Fibroblast of skin of back (primary cell): Measurements from ENCODE around the gene GTF2IRD1.
"Not testable (repeated sequence)": the region's sequence is repeated elsewhere in the genome, so short reads cannot be mapped to it uniquely, and the experiment has no call there.

Experiments used
- DNase-seq: peaks from one replicate; pipeline ENCODE4 v3.0.0-alpha.2; 2013

Gene GTF2IRD1

DNA sequence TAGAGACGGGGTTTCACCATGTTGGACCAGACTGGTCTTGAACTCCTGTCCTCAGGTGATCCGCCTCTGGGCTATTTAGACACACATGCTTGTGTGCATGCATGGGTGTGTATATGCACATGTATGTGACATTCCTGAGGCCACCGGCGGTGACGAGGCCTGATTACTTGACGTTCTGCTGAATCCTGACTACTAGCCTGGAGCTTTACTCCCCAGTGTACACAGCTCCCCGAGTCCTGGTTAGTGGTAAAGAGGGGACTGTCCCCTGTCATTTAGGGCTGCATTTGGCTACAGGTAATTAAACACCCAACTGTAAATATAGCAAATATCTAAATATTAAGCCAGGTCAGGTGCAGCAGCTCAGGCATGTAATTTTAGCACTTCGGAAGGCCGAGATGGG, 14.2 kb downstream of the GTF2IRD1 start:
- DNase-seq = no peak

DNA sequence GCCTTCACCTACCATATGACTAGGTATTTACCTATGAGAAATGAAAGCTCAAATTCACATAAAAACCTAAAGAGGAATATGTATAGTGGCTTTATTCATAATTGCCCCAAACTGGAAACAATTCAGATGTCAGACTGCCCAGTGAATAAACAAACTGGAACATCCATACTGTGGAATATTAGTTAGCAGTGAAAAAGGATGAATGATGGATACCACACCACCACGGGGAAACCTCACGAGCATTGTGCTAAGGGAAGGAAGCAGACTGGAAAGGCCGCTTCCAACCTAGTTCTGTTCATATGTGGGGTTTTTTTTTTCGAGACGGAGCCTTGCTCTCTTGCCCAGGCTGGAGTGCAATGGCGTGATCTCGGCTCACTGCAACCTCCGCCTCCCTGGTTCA, 16.8 kb downstream of the GTF2IRD1 start:
- no peak for DNase-seq

DNA sequence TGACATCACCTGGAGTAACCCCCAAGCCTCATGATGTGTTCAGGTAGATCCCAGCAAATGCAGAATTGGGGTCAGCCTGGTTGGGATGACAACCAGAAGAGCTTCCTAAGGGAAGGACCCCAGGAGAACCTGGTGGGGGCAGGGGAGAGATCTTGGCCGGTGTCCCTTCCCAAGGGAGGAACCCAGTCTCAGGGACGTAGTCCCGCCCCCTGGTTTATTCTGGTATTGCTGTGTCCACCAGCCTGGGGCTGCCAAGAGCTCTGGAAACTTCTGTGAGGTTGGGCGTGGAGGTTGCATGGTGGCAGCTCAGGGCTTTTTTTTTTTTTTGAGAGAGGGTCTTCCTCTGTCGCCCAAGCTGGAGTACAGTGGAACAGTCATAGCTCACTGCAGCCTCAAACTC, 19.4 kb downstream of the GTF2IRD1 start:
- DNase-seq = no peak

DNA sequence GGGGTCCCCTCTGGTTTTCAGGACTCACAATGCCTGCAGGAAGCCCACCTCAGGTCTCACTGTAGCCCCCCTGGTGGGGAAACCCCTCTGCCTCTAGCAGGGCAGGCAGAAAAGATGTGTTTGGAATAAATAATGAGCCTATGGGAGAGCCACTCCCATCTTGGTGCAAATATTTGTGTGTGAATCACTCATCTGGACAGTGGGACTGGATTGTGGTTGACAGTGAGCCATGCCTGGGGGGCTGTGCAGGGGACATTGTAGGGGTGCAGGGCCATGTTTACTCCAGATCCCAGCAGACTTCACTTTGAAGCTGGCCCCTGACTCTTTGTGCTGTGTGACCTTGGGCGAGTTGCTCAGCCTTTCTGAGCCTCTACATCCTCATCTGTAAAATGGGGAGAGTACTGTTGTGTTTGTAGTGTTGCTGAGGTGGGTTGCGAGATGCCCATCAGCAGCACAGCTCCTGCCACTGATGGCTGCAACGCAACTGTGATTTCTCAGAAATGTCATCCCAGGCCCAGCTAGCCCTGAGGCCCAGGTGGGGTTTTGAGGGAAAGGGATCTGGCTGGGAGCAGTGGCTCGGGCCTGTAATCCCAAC, 20.7 kb downstream of the GTF2IRD1 start:
- peak; percentile 37 for DNase-seq

DNA sequence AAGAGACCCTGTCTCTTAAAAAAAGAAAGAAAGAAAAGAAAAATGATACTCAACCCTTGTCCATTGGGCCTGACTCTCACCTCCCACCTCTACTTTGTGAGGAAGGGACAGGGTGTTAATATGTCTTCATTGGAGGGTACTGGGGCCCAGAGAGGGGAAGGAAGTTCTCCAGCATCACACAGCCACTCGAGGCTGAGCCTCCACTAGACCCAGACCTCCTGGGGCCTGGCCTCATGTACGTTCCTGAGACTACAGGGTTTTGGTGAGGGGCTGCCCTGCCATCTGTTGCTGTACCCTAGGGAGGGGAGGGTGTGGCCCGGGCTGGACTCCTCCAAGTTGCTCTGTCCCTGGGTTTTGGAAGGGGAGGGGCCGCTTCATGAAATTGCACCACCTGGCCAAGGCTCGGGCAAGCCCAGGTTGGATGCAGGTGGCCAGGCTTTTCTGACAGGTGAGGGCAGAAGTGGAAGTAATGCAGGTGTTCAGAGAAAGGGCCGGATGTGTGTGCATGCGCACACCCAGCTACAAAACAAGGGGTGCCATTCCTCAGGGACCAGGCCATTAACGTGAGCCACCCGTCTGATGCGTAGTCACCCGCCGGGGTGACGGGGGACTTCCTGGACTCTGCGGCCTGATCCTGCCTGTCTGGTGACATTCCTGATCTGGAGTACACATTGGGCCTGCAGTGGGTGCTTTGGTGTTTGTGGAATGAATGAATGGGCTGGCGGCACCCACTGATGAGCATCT, 21.7 kb downstream of the GTF2IRD1 start:
- no peak for DNase-seq

DNA sequence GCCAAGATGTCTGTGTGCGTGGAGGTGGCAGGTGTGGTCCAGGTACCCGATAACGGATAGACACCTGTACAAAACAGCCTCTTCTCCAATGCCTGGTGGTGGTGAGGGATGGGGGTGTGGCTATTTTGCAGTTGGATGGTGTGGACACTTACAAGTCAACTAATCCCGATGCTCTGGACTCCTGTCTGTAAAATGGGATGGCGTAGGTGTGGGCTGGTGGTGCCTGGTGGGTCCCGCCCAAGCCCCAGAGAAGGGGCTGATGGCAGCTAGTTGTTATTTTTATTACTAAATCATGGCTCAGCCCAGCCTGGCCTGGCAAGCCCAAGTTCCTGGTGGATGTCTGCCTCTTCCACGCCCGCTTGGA, 22.3 kb downstream of the GTF2IRD1 start:
- no peak for DNase-seq

DNA sequence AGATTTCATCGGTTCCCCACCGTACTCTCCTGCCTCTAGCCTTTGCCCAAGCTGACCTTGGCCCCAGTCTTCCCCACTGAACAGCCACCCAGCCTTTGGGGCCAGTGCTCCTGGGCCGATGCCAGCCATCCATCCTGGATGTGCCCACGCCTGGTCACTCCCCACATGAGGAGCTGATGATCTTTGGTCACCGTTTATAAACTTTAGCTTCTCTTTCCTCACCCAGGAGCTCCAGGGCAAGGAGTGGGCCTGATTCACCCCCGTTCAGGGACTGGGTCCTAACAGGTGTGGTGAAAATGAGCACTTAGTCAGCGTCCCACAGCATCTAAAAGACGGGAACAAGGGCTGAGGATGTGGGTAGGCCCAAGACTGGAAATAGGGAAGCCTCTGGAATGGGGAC, 22.9 kb downstream of the GTF2IRD1 start:
- no peak for DNase-seq

DNA sequence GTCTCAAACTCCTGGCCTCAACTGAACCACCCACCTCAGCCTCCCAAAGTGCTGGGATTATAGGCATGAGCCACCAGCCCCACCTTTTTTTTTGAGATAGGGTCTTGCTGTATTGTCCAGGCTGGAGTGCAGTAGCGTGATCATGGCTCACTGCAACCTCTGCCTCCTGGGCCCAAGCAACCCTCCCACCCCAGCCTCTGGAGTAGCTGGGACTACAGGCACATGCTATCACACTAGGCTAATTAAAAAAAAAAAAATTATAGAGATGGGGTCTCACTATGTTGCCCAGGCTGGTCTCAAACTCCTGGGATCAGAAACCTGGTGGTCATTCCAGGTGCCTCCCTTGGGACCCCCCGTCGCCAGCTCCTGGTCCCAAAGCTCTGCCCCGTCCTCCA, 25.0 kb downstream of the GTF2IRD1 start:
- DNase-seq = no peak

DNA sequence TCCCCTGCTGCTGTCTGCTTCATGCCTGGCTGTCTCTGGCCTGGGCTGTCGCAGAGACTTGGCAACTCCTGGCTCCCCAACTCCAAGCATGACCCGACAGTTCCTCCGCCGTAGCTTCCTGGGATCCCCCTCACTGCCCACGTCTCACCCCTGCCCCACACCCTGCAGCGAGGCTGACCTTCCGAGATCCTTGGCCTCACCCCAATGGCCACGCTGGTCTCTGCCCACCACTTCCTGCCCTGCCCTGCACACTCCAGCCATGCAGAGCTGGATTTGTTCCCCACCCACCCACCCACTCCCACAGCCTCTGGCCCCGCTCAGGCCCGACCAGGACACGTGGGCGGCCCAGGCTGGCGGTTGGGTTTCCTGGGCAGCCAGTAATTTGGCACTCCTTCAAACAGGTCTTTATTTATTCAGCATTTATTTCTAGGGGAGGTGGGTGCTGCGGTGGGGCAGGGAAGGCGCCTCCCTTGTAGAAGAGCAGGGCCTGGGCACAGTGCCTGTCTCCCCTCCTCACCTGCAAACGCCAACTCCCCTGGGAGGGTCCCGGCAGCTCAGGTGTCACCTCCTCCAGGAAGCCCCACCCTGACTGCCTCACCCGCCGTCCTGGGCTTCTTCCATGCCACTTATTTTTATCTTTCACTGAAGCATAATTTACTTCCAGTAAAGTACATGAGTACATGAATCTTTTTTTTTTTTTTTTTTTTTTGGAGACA, 25.5 kb downstream of the GTF2IRD1 start:
- DNase-seq = no peak

DNA sequence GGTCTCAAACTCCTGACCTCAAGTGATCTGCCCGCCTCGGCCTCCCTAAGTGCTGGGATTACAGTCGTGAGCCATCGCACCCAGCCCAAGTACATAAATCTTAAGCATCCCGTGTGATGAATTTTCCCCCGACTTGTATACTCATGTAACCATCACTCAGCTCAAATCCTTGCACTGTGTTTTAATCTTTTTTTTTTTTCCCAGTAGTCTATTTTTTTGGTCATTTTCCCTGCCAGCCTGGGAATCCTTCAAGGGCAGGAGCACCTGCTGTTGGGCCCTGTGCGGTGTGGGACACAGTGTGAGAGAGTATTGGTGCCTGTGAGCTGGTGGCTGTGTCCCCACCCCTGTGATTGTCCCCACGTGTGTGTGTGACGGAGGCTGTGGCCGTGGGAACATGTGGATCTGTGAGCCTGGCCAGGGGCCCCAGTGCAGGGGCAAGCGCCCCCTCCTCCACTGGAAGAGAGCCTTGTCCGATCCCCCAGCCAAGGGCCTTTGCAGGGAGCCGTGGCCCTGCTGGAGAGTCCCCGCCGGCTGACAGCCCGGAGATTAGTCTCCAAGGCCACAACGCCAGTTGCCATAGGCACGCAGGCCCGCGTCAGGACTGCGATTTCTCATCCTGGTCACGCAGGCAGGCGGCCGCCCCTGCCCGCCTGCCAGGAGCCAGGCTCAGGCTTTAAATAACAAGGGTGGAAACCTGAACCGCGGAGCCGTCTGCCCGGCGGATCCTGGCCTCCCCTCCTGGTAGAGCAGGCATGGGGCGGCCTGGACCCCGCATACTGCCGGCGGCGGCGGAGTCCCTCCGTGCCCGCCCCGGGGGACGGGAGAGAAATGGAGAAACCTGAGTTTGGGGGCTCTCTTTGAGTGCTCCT, 26.5 kb downstream of the GTF2IRD1 start:
- peak; percentile 77 for DNase-seq

DNA sequence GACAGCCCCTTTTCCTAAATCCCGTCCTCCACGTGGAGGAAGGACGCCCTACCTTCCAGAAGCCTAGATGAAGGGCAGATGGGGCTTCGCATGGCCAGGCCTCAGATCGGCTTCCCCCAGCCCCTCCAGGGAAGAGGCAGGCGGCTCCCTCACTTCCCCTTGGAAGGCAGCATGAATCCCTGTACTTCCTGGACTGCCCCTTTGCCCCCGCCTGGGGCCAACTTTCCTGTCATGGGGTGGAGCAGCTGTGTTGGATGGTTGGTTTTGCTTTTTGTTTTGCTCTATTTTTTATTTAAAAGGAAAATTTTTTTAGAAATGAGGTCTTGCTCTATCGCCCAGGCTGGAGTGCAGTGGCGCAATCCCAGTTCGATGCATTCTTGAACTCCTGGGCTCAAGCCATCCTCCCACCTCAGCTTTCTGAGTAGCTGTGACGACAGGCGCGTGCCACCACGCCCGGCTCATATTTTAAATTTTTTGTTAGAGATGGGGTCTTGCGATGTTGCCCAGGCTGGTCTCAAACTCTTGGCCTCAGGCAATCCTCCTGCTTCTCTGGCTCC, 27.2 kb downstream of the GTF2IRD1 start:
- peak; percentile 12 for DNase-seq

DNA sequence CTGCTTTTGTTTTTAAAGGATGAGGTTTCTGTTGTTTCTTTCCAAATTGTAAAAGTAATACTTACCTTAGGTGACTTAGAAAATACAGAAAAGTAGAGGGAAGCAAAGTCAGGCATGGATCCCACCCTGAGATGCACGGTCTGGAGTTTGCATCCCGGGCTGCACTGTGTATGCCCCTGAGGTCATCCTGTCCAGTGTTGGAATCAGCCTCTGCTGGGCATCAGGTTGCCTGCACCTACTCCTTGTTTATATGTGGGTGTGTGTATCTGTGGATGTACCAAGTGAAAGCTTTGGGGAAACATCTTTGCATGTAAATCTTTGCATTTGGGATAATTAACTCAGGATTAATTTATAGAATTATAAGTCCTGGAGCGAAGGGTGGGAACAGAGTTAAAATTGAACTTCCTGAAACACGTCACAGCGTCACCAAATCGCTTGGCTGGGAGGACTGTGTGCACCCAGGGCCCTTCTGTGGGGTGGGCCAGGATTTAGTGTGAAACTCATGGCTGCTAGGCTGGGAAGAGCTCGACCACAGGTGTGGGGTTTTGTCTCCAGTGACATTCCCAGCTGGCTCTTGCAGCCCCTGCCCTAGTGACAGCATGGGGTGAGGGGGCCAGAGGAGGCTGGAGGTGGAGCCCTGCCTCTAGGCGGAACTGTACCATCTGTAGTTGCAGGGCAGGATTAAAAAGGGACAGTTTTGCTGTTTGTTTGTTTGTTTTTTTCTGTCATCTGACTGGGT, 27.9 kb downstream of the GTF2IRD1 start:
- DNase-seq = no peak

DNA sequence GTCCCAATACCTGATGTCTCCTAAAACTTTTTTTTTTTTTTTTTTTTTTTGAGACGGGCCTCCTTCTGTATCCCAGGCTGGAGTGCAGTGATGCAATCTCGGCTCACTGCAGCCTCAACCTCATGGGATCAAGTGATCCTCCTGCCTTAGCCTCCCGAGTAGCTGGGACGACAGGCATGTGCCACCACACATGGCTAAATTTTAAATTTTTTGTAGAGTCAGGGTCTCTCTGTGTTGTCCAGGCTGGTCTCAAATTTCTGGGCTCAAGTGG, 28.4 kb downstream of the GTF2IRD1 start:
- no peak for DNase-seq

DNA sequence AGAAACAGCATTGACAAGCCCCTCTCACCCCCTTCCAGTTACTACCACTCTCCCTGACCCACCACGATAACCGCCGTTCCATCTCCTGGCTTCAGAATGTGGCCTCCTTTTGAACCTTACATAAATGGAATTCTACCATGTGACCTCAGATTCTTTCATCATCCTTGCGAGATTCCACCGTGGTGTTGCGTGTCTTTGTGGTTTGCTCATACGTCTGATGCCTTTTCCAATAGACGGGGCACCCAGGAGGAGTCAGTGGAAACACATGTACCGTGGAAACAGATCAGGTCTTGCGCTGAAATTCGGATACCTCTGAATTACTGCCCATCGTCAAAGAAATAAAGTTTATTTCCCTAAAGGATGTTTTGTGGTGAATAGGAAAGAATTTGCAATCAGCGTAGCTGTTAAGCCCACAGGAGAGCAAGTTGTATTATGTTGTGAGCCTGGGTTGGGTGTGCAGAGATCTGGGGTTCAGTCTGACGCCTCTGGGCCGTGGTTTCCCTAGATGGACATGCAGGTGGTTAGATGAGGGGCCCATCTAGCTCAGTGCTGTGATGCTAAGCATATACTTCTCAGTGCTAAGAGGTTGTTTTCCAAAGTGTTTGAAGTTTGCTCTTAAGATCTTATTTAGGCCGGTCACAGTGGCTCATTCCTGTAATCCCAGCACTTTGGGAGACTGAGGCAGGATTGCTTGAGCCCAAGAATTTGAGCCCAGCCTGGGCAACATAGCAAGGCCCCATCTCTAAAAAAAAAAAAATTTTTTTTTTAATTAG, 29.1 kb downstream of the GTF2IRD1 start:
- peak; percentile 90 for DNase-seq

DNA sequence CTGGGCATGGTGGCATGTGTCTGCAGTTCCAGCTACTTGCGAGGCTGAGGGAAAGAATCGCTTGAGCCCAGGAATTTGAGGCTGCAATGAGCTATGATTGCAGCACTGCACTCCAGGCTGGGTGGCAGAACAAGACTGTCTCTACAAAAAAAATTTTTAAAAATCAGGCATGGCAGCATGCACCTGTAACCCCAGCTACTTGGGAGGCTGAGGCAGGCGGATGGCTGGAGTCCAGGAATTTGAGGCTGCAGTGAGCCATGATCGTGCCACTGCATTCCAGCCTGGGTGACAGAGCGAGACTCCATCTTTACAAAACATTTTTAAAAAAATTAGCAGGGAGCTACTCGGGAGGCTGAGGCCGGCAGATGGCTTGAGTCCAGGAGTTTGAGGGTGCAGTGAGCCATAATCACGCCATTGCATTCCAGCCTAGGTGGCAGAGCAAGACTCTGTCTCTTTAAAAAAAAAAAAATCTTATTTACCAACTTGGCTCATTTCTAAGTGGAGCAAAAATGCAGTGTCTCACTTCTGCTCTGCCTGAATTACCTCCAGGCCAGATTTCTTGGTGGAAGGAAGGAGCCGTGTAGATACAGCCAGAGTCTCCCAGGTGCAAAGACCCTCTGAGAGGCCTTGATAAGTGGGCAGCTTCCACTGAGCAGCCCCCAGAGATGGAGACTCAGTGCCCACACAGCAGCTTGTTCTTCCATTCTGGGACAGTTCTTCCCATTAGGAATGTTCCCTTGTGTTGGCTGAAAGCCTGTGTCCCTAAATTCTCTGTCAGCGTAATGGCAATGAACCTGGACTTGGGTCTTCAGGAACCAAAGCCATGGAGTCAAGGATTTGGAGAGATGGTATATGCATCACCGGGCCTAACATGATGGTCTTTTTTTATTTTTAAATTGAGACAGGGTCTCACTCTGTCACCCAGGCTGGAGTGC, 30.0 kb downstream of the GTF2IRD1 start:
- DNase-seq = peak; percentile 79

DNA sequence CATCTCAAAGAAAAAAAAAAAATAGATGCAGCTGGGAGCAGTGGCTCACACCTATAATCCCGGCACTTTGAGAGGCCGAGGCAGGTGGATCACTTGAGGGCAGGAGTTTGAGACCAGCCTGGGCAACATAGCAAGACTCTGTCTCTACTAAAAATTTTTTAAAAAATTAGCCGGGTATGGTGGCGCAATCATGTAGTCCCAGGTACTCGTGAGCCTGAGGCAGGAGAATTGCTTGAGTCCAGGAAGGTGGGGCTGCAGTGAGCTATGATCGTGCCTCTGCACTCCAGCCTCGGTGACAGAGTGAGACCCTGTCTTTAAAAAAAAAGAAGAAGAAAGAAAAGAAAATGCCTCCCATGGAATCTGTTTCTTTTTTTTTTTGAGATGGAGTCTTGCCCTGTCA, 31.9 kb downstream of the GTF2IRD1 start:
- no peak for DNase-seq

DNA sequence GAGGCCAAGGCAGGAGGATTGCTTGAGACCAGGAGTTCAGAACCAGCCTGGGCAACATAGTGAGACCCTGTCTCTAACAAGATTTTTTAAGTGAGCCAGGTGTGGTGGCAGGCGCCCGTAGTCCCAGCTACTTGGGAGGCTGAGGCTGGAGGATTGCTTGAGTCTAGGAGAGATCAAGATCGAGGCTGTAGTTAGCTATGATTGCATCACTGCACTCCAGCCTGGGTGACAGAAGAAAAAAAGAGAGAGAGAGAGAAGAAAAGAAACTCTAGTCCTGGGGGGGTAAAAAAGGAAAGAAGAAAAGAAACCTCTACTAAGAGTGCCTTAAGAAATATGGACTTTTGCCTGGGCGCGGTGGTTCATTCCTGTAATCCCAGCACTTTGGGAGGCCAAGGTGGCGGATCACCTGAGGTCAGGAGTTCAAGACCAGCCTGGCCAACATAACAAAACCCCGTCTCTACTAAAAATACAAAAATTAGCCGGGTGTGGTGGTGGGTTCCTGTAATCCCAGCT, 34.9 kb downstream of the GTF2IRD1 start:
- not testable (repeated sequence) for DNase-seq

DNA sequence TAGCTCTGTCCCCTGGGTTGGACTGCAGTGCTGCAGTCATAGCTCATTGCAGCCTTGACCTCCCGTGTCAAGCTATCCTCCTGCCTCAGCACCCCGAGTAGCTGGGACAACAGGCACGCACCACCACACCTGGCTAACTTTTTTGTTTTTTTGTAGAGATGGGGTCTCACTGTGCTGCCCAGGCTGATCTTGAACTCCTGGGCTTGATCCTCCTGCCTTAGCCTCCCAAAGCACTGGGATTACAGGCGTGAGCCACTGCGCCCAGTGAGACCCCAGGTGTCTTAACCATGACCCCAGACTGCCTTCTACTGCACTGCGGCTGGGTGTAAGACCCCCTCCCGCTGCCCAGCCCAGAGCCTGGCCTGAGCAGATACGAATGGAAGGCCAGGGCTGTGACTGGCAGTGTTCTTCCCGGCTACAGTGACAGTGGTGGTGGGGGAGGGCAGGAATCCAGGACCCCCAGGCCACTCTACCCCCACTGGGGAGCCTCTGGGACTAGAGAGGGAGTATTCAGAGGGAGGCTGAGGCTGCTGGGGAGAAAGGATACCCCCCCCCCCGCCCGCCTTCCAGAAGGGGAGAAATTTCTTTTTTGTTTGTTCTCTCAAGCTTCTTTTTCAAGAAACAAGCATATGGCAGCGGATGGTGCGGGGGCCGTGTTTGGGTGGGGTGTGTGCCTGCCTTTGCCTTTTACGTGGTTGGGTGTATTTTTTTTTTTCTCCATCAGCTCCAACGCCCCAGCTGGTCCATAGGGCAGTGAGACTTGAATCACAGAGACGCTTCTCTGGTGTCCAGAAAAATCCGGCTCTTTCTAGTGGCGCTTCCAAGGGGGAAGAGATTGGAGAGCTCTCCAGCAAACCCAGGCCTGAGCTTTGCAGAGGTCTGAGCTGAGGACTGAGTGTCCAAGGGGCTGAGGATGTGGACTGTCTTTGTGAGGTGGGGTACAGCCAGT, 36.6 kb downstream of the GTF2IRD1 start:
- DNase-seq = no peak

DNA sequence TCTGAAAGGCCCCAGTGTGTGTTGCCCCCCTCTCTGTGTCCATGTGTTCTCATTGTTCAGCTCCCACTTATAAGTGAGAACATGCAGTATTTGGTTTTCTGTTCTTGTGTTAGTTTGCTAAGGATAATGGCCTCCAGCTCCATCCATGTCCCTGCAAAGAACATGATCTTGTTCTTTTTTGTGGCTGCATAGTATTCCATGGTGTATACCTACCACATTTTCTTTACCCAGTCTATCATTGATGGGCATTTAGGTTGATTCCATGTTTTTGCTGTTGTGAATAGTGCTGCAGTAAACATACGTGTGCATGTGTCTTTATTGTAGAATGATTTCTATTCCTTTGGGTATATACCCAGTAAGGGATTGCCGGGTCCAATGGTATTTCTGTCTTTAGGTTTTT, 37.8 kb downstream of the GTF2IRD1 start:
- DNase-seq = not testable (repeated sequence)
